Fibroblast of peridontal ligament (primary cell): ENCODE data around the gene SHISA5.
"Not testable (repeated sequence)": the region's sequence is repeated elsewhere in the genome, so short reads cannot be mapped to it uniquely, and the experiment has no call there.

ENCODE experiments used
- DNase-seq: peaks from one replicate; pipeline ENCODE4 v3.0.0-alpha.2; 2010; ENCODE audit errors: extremely low read depth

SHISA5 gene

GRCh38 chr3:48504051-48504946 lies at the start of gene SHISA5:
TSS of gene SHISA5 (minus strand) at chr3:48504174. CDS start at chr3:48504094, 80 bp downstream.
- DNase-seq = peak; percentile 65

GRCh38 chr3:48553361-48553760 lies 49.4 kb upstream of the SHISA5 start:
- DNase-seq = no peak

GRCh38 chr3:48552111-48552951 lies 48.4 kb upstream of the SHISA5 start:
- no peak for DNase-seq

DNA sequence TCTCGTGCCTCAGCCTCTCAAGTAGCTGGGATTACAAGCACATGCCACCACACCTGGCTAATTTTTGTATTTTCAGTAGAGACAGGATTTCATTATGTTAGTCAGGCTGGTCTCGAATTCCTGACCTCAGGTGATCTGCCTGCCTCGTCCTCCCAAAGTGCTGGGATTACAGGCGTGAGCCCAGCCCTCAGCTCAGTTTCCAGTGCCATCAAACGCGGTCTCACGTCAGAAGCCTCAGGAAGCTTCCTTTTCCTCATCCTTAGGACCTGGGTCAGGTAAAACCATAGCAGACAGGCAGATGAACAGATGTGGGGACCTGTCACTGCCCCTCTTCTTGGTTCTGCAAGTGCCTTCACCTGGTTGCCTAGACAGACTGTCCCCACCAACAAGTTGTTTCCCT lies 47.7 kb upstream of the SHISA5 start:
- not testable (repeated sequence) for DNase-seq

DNA sequence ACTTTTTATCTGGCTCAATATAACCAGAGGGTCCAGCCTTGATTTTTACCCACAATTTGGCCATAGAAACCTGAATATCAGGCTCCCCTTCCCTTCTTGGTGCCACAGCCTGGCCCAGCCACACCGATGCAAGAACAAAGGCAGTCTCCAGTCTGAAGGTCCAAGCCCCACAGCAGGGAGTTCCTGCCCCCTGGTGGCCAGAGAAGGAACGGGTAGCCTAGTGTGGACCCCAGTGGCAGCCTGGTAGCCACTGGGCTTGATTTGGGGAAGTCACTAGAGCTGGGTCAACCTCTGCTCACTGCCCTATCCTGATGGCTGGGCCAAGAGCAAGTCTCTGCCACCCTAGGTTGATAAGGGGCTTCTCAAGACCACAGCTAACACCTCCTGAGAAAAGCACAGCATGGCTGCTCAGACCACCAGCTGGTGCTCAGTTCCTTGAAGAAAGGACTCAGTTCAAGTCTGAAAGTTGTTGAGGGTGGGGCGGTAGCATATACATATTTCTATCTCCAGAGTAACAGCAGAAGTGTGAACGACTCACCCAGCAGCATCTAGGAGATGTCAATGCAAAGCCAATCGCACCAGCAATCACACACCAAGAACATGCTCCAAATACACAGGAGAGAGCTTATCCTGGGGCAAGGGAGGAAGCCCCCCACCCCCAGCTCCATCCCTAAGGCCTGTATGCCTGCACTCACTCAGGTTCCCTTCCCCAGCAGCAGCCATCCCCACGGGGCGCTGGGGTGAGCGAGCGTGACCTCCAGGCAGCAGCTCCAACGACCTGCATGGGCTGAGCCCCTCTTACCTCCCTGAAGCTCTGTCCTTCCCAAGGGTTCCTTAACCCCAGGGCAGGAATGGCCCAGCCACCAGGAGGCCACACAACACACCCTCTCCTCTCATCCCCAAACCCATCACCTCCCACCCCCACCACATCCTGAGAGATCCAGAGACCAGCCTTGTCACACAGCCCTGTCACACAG lies 45.0 kb upstream of the SHISA5 start:
- peak; percentile 77 for DNase-seq

DNA sequence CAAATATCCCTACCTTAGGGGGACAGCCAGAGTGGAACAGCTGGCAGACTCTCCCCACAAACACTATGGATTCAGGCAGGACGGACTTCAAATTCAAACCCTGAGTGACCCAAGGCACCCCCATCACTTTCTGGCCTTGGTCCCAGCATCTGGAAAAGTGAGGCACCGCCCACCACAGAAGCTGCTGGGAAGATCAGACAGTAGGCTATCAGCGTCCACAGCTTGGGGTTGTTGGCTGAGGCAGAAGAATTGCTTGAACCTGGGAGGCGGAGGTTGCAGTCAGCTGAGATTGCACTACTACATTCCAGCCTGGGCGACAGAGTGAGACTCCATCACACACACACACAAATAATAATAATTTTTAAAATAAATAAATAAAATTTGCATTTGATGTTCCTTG lies 44.2 kb upstream of the SHISA5 start:
- no peak for DNase-seq

DNA sequence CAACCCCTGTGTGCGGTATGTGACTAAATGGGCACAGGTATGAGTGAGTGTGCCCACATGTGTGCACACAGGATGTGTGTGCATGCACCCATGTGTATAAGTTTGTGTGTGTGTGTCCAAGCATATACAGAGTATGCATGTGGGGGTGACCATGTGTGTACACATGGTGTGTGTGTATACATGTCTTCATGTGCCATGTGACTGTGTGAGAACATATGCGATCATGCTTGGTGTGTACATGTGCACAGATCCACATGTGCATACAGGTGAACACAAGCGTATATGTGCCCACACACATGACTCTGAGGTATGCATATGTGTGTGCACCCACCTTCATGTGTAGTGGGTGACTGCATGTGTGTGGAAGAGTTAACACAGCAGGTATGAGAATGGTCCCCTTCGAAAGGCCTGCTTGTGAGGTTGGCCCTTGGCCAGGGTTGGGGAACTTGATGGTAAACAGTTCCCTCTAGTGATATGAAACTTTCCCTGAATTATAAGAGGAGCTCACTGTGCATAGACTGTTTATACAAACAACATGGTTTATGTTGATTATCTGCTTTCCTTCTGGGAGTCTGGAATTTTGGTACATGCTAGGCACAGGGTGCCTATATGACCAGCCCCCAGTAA lies 42.3 kb upstream of the SHISA5 start:
- no peak for DNase-seq

DNA sequence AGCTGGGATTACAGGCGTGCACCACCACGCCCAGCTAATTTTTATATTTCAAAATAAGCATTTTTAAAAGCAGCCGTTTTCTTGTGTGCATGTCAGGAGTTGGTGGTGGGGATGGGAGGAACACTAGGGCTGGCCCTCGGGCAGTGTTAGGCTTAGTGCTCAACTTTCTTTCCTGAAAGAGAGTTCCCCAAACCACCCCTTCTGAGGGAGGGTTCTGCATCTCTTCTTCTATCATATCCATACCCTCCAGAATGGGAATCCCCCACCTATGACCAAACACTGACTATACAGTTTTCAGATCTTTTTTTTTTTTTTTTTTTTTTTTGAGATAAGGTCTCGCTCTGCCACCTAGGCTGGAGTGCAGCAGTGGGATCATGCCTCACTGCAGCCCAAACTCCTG lies 40.2 kb upstream of the SHISA5 start:
- no peak for DNase-seq

DNA sequence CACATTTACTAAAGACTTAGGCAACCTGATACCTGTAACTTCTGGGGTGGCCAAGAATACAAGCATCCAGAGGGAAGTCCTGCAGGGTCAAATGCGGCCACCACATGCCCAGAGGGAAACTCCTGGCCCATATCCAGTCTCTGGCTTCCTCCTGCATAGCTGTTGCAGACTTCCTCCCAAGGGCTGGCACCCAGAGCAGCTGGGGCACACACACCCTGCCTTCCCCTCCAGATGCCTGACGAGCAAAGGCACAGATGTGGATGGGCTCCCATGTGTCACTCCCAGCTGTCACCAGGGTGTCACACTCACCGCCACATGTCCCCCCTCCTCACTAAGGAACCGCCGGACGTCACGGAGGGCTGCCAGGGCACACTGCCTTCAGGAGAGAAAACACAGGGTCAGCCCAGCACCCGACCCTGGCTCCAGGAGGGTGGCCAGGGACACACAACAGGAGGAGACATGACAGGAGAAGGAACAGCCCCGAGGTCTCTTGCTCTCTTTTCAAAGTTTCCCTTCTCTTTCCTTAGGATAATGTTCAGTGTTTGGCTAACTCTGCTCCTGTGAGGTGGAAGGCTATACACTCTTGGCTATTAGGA lies 39.4 kb upstream of the SHISA5 start:
- no peak for DNase-seq

DNA sequence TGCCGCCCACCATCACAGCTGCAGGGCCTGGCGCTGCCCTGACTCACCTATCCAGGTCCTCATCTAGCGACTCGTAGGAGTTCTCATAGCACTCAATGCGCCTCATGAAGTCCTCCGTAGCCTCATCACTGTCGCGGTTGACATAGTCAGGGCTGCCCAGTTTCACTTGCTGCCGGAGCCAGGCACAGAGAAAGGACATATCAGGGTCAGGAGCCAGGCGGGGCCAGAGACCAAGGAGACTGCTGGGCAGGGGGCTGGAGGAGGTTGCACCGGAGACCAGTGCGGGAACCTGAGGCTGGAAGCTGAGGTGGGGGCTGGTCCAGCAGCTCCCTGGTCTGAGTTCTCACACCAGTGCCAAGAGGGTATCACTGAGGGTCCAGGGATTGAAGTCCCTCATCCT lies 34.5 kb upstream of the SHISA5 start:
- DNase-seq = no peak

DNA sequence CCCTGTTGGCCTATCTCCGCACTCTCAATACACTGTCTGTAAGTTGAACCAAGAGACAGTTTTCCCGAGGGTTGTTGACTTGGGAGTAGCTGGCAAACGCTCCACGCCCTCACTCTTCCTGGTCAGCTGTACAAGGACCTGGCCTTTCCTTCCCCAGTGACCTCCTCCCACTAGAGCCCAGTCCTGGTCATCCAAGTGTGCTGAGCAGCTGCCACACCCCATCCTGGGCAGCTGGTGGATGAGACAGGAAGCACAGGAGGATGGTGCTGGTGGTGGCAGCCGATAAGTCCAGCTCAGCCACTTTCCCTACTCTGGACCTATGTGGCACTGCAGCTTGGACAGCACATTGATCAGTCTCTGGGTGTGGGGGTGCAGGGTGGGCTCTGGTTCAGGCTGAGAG lies 32.8 kb upstream of the SHISA5 start:
- no peak for DNase-seq

DNA sequence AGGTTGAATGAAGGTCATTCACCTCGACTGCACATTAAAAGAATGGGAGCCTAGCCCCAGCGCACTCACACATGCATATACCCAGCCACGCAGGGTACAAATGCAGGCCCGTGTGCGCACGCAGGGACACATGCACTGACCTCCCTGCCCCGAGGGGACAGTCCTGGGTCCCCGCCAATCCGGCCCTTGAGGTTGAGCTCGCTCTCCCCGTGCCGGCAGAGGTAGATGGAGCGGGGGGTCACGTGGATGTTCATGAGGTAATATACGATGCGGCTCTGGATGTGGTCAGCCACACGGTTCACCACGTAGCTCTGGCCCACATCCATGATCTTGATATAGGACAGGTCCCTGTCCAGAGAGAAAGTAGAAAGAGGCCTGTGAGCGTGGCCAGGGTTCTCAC lies 32.1 kb upstream of the SHISA5 start:
- no peak for DNase-seq

DNA sequence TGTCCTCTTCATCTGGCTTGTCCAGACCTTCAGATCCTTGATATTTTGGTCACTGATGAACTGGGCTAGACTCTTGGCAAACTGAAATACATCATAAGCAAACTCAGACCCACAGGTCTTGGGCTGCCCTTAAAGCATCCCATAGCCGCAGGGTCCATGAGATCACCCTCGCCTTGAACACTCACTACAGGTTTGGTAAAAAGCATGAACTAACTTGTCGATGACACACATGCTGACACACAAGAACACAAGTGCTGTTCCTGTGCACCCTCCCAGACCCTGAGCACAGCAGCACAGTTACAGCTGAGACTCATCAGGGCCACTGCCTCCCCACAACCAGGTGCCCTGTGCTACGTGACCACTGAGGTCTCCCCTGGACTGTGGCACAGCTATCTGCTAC lies 31.6 kb upstream of the SHISA5 start:
- DNase-seq = no peak

DNA sequence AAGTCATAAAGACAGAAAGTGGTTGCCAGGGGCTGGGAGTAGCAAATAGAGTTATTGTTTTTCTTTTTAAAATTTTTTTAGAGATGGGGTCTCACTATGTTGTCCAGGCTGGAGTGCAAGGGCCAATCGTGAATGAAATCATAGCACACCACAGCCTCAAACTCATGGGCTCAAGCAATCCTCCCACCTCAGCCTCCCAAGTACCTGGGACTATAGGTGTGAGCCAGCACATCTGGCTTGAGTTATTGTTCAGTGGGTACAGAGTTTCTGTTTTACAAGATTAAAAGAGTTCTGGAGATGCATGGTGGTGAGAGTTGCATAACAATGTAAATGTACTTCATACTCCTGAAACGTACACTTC lies 29.0 kb upstream of the SHISA5 start:
- no peak for DNase-seq

DNA sequence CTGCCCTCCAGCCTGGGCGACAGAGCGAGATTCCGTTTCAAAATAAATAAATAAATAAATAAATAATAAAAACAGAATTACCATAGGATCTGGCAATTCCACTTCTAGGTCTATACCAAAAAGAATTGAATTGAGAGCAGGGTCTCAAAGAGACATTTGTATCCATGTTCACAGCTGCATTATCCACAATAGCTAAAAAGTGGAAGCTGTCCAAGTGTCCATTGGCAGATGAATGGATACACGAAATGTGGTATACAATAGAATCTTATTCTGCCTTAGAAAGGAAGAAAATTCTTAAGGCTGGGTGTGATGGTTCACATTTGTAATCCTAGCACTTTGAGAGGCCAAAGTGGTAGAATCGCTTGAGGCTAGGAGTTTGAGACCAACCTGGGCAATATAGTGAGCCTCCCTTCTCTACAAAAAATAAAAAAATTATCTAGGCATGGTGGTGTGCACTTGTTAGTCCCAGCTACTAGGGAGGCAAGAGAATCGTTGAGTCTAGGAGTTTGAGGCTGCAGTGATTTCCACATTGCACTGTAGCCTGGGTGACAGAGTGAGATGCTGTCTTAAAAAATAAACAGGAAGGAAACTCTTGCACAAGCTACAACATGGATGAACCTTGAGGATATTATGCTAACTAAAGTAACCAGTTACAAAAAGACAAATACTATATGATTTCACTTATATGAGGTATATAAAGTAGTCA lies 28.4 kb upstream of the SHISA5 start:
- DNase-seq = no peak

GRCh38 chr3:48530701-48531100 lies 26.7 kb upstream of the SHISA5 start:
- not testable (repeated sequence) for DNase-seq

- peak; percentile 9 for DNase-seq
Observed at GRCh38 chr3:48528754-48529153, 24.8 kb upstream of the SHISA5 start.

DNA sequence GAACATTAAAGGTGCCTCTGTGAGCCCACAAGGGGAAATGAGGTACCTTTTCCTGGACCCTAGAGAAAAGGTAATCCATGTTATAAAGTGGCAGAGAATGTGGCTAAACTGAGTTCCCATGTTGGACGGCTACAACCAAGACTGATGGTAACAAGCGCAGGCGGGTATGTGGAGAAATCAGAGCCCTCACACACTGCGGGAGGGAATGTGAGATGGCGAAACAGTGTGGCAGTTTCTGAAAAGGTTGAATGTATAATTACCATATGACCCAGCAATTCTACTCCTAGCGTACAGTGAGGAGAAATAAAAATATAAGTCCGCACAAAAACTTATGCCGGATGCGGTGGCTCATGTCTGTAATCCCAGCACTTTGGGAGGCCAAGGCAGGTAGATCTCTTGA lies 24.1 kb upstream of the SHISA5 start:
- DNase-seq = no peak

DNA sequence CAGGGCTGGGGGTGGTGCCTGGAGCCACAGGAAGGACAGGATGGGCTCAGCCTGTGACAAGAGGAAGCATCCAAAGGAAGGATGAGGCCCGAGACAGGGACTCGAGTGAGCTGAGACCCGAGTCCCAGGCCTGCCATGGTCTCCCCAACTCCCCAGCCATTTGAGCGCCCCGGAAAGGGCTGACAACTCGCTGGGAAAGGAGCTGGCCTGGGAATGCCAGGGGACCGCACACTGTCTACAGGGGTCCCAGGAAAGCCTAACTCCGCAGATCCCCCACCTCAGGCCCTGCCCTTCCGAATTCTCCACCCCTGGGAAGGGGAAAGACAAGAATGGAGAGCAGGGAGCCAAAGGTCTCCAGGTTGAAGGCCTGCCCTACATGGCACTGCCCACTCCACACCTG lies 21.0 kb upstream of the SHISA5 start:
- no peak for DNase-seq

DNA sequence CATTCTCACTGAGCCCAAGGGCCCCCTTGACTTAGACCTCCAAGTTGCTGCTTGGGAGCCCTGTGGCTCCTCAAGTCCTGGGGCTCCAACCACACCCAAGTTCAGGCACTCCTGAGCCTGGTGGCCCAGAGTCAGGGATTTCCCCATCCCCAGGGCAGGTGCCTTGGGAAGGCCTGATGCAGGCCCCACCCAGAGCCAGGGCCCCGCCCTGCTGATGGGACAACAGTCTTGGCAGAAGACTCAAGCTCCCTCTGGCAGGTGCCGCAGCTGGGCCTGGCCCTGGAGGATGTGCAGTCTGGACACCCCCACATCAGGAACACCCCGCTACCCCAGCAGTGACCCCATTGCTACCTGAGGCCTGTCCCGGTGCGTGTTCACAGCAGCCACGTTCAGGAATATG lies 17.7 kb upstream of the SHISA5 start:
- no peak for DNase-seq
